Measurements from ENCODE around the gene NR2C2. TPM values are rescaled to one million over a fixed set of nuclear protein-coding genes. Genes with fewer than 3 reads are reported as not detected.

Gene NR2C2
- total and polyA plus RNA-seq, 2 of the 13 experiments (the other 11 are each of a cell fraction or from before 2014, with no cell fraction given), result 7.8 to 11.8 TPM

- TF ChIP-seq PRDM10 (CRISPR knock-in tag; IDR thresholded peaks at IDR 0.05; ENCODE audit: low read depth) (no peak), ATRX (CRISPR knock-in tag; IDR thresholded peaks at IDR 0.05; ENCODE audit: borderline replicate concordance) (no peak), ZSCAN21 (CRISPR knock-in tag; IDR thresholded peaks at IDR 0.05; ENCODE audit: borderline replicate concordance) (no peak), ZNF326 (CRISPR knock-in tag; IDR thresholded peaks at IDR 0.05; ENCODE audit: borderline replicate concordance) (no peak), TBX3 (IDR thresholded peaks at IDR 0.05; ENCODE audit: borderline replicate concordance) (no peak), ZNF792 (CRISPR knock-in tag; IDR thresholded peaks at IDR 0.05) (no peak), GABPB1 (CRISPR knock-in tag; IDR thresholded peaks at IDR 0.05) (no peak), HOMEZ (CRISPR knock-in tag; IDR thresholded peaks at IDR 0.05; ENCODE audit: low read depth) (no peak), ASH2L (IDR thresholded peaks at IDR 0.05; ENCODE audit: insufficient read length, low read depth, low read length) (no peak), BRF2 (CRISPR knock-in tag; IDR thresholded peaks at IDR 0.05) (no peak), POLR2AphosphoS2 (IDR thresholded peaks at IDR 0.05; ENCODE audit: low read depth, low read length) (no peak), ZNF24 (IDR thresholded peaks at IDR 0.05) (no peak), GTF2F1 (IDR thresholded peaks at IDR 0.05; ENCODE audit: low read length) (no peak), PPARG (CRISPR knock-in tag; conservative IDR thresholded peaks at IDR 0.05) (peak; percentile 44; the same call in 1 of the 2 replicates), ZNF143 (CRISPR knock-in tag; IDR thresholded peaks at IDR 0.05) (no peak), NFE2L2 (IDR thresholded peaks at IDR 0.05; ENCODE audit: low read length) (no peak), MAF1 (CRISPR knock-in tag; IDR thresholded peaks at IDR 0.05; ENCODE audit: borderline replicate concordance) (no peak), ZMYM3 (CRISPR knock-in tag; IDR thresholded peaks at IDR 0.05) (no peak), ZFP90 (CRISPR knock-in tag; IDR thresholded peaks at IDR 0.05; ENCODE audit: borderline replicate concordance) (peak; percentile 82; the same call in 1 of the 2 replicates)
- TF ChIP-seq, protein P1, sequence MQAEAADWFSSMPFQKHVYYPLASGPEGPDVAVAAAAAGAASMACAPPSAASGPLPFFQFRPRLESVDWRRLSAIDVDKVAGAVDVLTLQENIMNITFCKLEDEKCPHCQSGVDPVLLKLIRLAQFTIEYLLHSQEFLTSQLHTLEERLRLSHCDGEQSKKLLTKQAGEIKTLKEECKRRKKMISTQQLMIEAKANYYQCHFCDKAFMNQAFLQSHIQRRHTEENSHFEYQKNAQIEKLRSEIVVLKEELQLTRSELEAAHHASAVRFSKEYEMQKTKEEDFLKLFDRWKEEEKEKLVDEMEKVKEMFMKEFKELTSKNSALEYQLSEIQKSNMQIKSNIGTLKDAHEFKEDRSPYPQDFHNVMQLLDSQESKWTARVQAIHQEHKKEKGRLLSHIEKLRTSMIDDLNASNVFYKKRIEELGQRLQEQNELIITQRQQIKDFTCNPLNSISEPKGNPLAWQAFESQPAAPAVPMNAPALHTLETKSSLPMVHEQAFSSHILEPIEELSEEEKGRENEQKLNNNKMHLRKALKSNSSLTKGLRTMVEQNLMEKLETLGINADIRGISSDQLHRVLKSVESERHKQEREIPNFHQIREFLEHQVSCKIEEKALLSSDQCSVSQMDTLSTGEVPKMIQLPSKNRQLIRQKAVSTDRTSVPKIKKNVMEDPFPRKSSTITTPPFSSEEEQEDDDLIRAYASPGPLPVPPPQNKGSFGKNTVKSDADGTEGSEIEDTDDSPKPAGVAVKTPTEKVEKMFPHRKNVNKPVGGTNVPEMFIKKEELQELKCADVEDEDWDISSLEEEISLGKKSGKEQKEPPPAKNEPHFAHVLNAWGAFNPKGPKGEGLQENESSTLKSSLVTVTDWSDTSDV (CRISPR knock-in tag; IDR thresholded peaks at IDR 0.05), result no peak
- TF ChIP-seq, protein P2, sequence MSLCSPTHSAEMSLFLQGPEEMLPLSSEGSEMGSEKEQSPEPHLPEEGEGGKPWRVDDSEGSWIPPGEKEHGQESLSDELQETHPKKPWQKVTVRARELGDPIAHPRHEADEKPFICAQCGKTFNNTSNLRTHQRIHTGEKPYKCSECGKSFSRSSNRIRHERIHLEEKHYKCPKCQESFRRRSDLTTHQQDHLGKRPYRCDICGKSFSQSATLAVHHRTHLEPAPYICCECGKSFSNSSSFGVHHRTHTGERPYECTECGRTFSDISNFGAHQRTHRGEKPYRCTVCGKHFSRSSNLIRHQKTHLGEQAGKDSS (CRISPR knock-in tag; IDR thresholded peaks at IDR 0.05; ENCODE audit: borderline replicate concordance, low read depth), result peak; percentile 75; the same call in 1 of the 2 replicates
These were observed 26.3 kb upstream of the NR2C2 start (continued) for GRCh38 chr3:14921034-14921616.
